ENCODE data around the gene SPDYE2.
"Not testable (repeated sequence)": the region's sequence is repeated elsewhere in the genome, so short reads cannot be mapped to it uniquely, and the experiment has no call there.

- TF ChIP-seq POLR2A, EP300 (IDR thresholded peaks at IDR 0.05): not testable (repeated sequence)
Measured at GRCh38 chr7:102511860-102512522, 39.0 kb upstream of the SPDYE2 start.

All from stomach (tissue), 4 donors.